RCC 7860 (cell line): ENCODE results near the gene CNOT4.

ENCODE experiments used
- DNase-seq: peaks from one replicate; pipeline ENCODE4 v3.0.0-alpha.2; 2015; ENCODE audit warnings: low spot score
- FAIRE-seq: peaks from 2 replicates; lab custom pipeline; 2012; peaks lifted over from hg19 to GRCh38; lab: Jason Lieb, UNC

CNOT4 gene

GRCh38 chr7:135409845-135410542, 99.9 kb downstream of the CNOT4 start:
- no peak for FAIRE-seq

GRCh38 chr7:135407884-135408283, 102.0 kb downstream of the CNOT4 start:
- DNase-seq (no peak), FAIRE-seq (peak; percentile 5)

More at GRCh38 chr7:135409845-135410542, 99.9 kb downstream of the CNOT4 start:
- DNase-seq: no peak

- no peak for DNase-seq
- FAIRE-seq: no peak
Observed at GRCh38 chr7:135406918-135407317, 103.0 kb downstream of the CNOT4 start.

GRCh38 chr7:135405969-135406368, 103.9 kb downstream of the CNOT4 start:
- FAIRE-seq (no peak), DNase-seq (no peak)

- FAIRE-seq: no peak
- DNase-seq: no peak
Observed at GRCh38 chr7:135403302-135403701, 106.6 kb downstream of the CNOT4 start.

GRCh38 chr7:135397689-135398088, 112.2 kb downstream of the CNOT4 start:
- DNase-seq (no peak), FAIRE-seq (no peak)

GRCh38 chr7:135392701-135393100, 117.2 kb downstream of the CNOT4 start:
- no peak for DNase-seq
- FAIRE-seq: no peak

GRCh38 chr7:135391514-135391913, 118.4 kb downstream of the CNOT4 start:
- DNase-seq (no peak), FAIRE-seq (no peak)

GRCh38 chr7:135390829-135391228, 119.1 kb downstream of the CNOT4 start:
- FAIRE-seq (no peak), DNase-seq (no peak)

GRCh38 chr7:135389971-135390370, 119.9 kb downstream of the CNOT4 start:
- no peak for DNase-seq
- FAIRE-seq: no peak

- no peak for FAIRE-seq
Observed at GRCh38 chr7:135388616-135389015, 121.3 kb downstream of the CNOT4 start.

GRCh38 chr7:135386776-135387175, 123.1 kb downstream of the CNOT4 start:
- no peak for FAIRE-seq
- no peak for DNase-seq

More at GRCh38 chr7:135388616-135389015, 121.3 kb downstream of the CNOT4 start:
- DNase-seq: no peak

- DNase-seq (no peak), FAIRE-seq (no peak)
Observed at GRCh38 chr7:135386181-135386580, 123.7 kb downstream of the CNOT4 start.

GRCh38 chr7:135385209-135385608, 124.7 kb downstream of the CNOT4 start:
- FAIRE-seq (no peak), DNase-seq (no peak)

- no peak for FAIRE-seq
- DNase-seq: no peak
Observed at GRCh38 chr7:135383525-135384175, 126.3 kb downstream of the CNOT4 start.

- FAIRE-seq (no peak), DNase-seq (no peak)
Observed at GRCh38 chr7:135382173-135382572, 127.7 kb downstream of the CNOT4 start.

- DNase-seq: no peak
- no peak for FAIRE-seq
Observed at GRCh38 chr7:135381369-135381768, 128.5 kb downstream of the CNOT4 start.

- DNase-seq (no peak), FAIRE-seq (no peak)
Observed at GRCh38 chr7:135380351-135380750, 129.6 kb downstream of the CNOT4 start.

- DNase-seq: no peak
- no peak for FAIRE-seq
Observed at GRCh38 chr7:135377171-135377570, 132.7 kb downstream of the CNOT4 start.

GRCh38 chr7:135375908-135376699, 133.8 kb downstream of the CNOT4 start:
- DNase-seq: no peak
- FAIRE-seq: no peak

GRCh38 chr7:135374736-135375135, 135.2 kb downstream of the CNOT4 start:
- no peak for FAIRE-seq
- DNase-seq: no peak

GRCh38 chr7:135372222-135372621, 137.7 kb downstream of the CNOT4 start:
- no peak for FAIRE-seq
- DNase-seq: no peak
